ENCODE results near the gene TBC1D2B.
"Not testable (repeated sequence)": the region's sequence is repeated elsewhere in the genome, so short reads cannot be mapped to it uniquely, and the experiment has no call there.

Gene TBC1D2B

GRCh38 chr15:77971875-77972274 lies 105.6 kb downstream of the TBC1D2B start:
- not testable (repeated sequence) for H3K9me3 ChIP-seq (ENCODE audit: low read length); H3K27me3 ChIP-seq (ENCODE audit: control insufficient read depth in 1 of 2, insufficient read depth in 2 of 2, low read length in 2 of 2); H3K9ac ChIP-seq (ENCODE audit: low read length)

GRCh38 chr15:77970813-77971360 lies 106.6 kb downstream of the TBC1D2B start:
- not testable (repeated sequence) for H3K36me3 ChIP-seq (ENCODE audit: insufficient read depth, low read length); H3K9ac ChIP-seq (ENCODE audit: low read length); H3K4me3 ChIP-seq (ENCODE audit: low read depth in 1 of 2, low read length in 2 of 2); H3K9me3 ChIP-seq (ENCODE audit: low read length); H3K27me3 ChIP-seq (ENCODE audit: control insufficient read depth in 1 of 2, insufficient read depth in 2 of 2, low read length in 2 of 2); H3K27ac ChIP-seq (ENCODE audit: low read depth, low read length)
- peaks cover 22% of the 10 kb centered on the region for H3K4me1 ChIP-seq (ENCODE audit: insufficient read depth, low read length)

More at GRCh38 chr15:77971875-77972274, 105.6 kb downstream of the TBC1D2B start:
- H3K4me1 ChIP-seq (ENCODE audit: insufficient read depth, low read length): peaks cover 23% of the 10 kb centered on the region
- H3K27ac ChIP-seq (ENCODE audit: low read depth, low read length); H3K4me3 ChIP-seq (ENCODE audit: low read depth in 1 of 2, low read length in 2 of 2); H3K36me3 ChIP-seq (ENCODE audit: insufficient read depth, low read length): not testable (repeated sequence)

GRCh38 chr15:77969055-77969454 lies 108.5 kb downstream of the TBC1D2B start:
- Histone ChIP-seq H3K9ac (ENCODE audit: low read length) (no peak overlapping the region), H3K4me1 (ENCODE audit: insufficient read depth, low read length) (peaks cover 4% of the 10 kb centered on the region), H3K4me3 (ENCODE audit: low read depth in 1 of 2, low read length in 2 of 2) (no peak overlapping the region), H3K36me3 (ENCODE audit: insufficient read depth, low read length) (no peaks in the 10 kb centered on the region), H3K27me3 (ENCODE audit: control insufficient read depth in 1 of 2, insufficient read depth in 2 of 2, low read length in 2 of 2) (no peaks in the 10 kb centered on the region), H3K27ac (ENCODE audit: low read depth, low read length) (no peak overlapping the region), H3K9me3 (ENCODE audit: low read length) (no peaks in the 10 kb centered on the region)

GRCh38 chr15:77967798-77968197 lies 109.7 kb downstream of the TBC1D2B start:
- Histone ChIP-seq H3K27ac (ENCODE audit: low read depth, low read length) (no peak overlapping the region), H3K36me3 (ENCODE audit: insufficient read depth, low read length) (no peaks in the 10 kb centered on the region), H3K27me3 (ENCODE audit: control insufficient read depth in 1 of 2, insufficient read depth in 2 of 2, low read length in 2 of 2) (no peaks in the 10 kb centered on the region), H3K4me3 (ENCODE audit: low read depth in 1 of 2, low read length in 2 of 2) (no peak overlapping the region), H3K9me3 (ENCODE audit: low read length) (no peaks in the 10 kb centered on the region), H3K4me1 (ENCODE audit: insufficient read depth, low read length) (no peaks in the 10 kb centered on the region), H3K9ac (ENCODE audit: low read length) (no peak overlapping the region)

GRCh38 chr15:77967235-77967615 lies 110.3 kb downstream of the TBC1D2B start:
- not testable (repeated sequence) for H3K9me3 ChIP-seq (ENCODE audit: low read length); H3K27ac ChIP-seq (ENCODE audit: low read depth, low read length); H3K4me3 ChIP-seq (ENCODE audit: low read depth in 1 of 2, low read length in 2 of 2); H3K9ac ChIP-seq (ENCODE audit: low read length); H3K36me3 ChIP-seq (ENCODE audit: insufficient read depth, low read length); H3K27me3 ChIP-seq (ENCODE audit: control insufficient read depth in 1 of 2, insufficient read depth in 2 of 2, low read length in 2 of 2); H3K4me1 ChIP-seq (ENCODE audit: insufficient read depth, low read length)

- Histone ChIP-seq H3K4me1 (ENCODE audit: insufficient read depth, low read length) (no peaks in the 10 kb centered on the region), H3K9ac (ENCODE audit: low read length) (no peak overlapping the region)
Observed at GRCh38 chr15:77966540-77967234, 110.8 kb downstream of the TBC1D2B start.

GRCh38 chr15:77964193-77964592 lies 113.3 kb downstream of the TBC1D2B start:
- H3K27ac ChIP-seq (ENCODE audit: low read depth, low read length): no peak overlapping the region
- no peaks in the 10 kb centered on the region for H3K27me3 ChIP-seq (ENCODE audit: control insufficient read depth in 1 of 2, insufficient read depth in 2 of 2, low read length in 2 of 2)
- no peak overlapping the region for H3K4me3 ChIP-seq (ENCODE audit: low read depth in 1 of 2, low read length in 2 of 2)
- H3K9ac ChIP-seq (ENCODE audit: low read length): no peak overlapping the region
- H3K9me3 ChIP-seq (ENCODE audit: low read length): no peaks in the 10 kb centered on the region
- no peaks in the 10 kb centered on the region for H3K4me1 ChIP-seq (ENCODE audit: insufficient read depth, low read length)
- H3K36me3 ChIP-seq (ENCODE audit: insufficient read depth, low read length): no peaks in the 10 kb centered on the region

More at GRCh38 chr15:77966540-77967234, 110.8 kb downstream of the TBC1D2B start:
- Histone ChIP-seq H3K9me3 (ENCODE audit: low read length) (no peaks in the 10 kb centered on the region), H3K27ac (ENCODE audit: low read depth, low read length) (no peak overlapping the region), H3K36me3 (ENCODE audit: insufficient read depth, low read length) (no peaks in the 10 kb centered on the region), H3K27me3 (ENCODE audit: control insufficient read depth in 1 of 2, insufficient read depth in 2 of 2, low read length in 2 of 2) (no peaks in the 10 kb centered on the region), H3K4me3 (ENCODE audit: low read depth in 1 of 2, low read length in 2 of 2) (no peak overlapping the region)

GRCh38 chr15:77959432-77959879 lies 118.1 kb downstream of the TBC1D2B start:
- no peaks in the 10 kb centered on the region for H3K4me1 ChIP-seq (ENCODE audit: insufficient read depth, low read length)
- no peaks in the 10 kb centered on the region for H3K9me3 ChIP-seq (ENCODE audit: low read length)
- no peaks in the 10 kb centered on the region for H3K36me3 ChIP-seq (ENCODE audit: insufficient read depth, low read length)
- no peak overlapping the region for H3K9ac ChIP-seq (ENCODE audit: low read length)
- peak overlapping the region in 1 of 2 donors; percentile 45 for H3K4me3 ChIP-seq (ENCODE audit: low read depth in 1 of 2, low read length in 2 of 2)
- no peak overlapping the region for H3K27ac ChIP-seq (ENCODE audit: low read depth, low read length)
- no peaks in the 10 kb centered on the region for H3K27me3 ChIP-seq (ENCODE audit: control insufficient read depth in 1 of 2, insufficient read depth in 2 of 2, low read length in 2 of 2)

GRCh38 chr15:77958716-77959431 lies 118.6 kb downstream of the TBC1D2B start:
- H3K36me3 ChIP-seq (ENCODE audit: insufficient read depth, low read length); H3K27ac ChIP-seq (ENCODE audit: low read depth, low read length); H3K4me1 ChIP-seq (ENCODE audit: insufficient read depth, low read length); H3K27me3 ChIP-seq (ENCODE audit: control insufficient read depth in 1 of 2, insufficient read depth in 2 of 2, low read length in 2 of 2); H3K9ac ChIP-seq (ENCODE audit: low read length); H3K9me3 ChIP-seq (ENCODE audit: low read length): not testable (repeated sequence)
- peak overlapping the region in 1 of 2 donors; percentile 45 for H3K4me3 ChIP-seq (ENCODE audit: low read depth in 1 of 2, low read length in 2 of 2)

- not testable (repeated sequence) for H3K27me3 ChIP-seq (ENCODE audit: control insufficient read depth in 1 of 2, insufficient read depth in 2 of 2, low read length in 2 of 2); H3K4me3 ChIP-seq (ENCODE audit: low read depth in 1 of 2, low read length in 2 of 2); H3K4me1 ChIP-seq (ENCODE audit: insufficient read depth, low read length); H3K27ac ChIP-seq (ENCODE audit: low read depth, low read length); H3K9me3 ChIP-seq (ENCODE audit: low read length); H3K9ac ChIP-seq (ENCODE audit: low read length); H3K36me3 ChIP-seq (ENCODE audit: insufficient read depth, low read length)
Observed at GRCh38 chr15:77958021-77958420, 119.5 kb downstream of the TBC1D2B start.

- not testable (repeated sequence) for H3K4me3 ChIP-seq (ENCODE audit: low read depth in 1 of 2, low read length in 2 of 2); H3K36me3 ChIP-seq (ENCODE audit: insufficient read depth, low read length); H3K9ac ChIP-seq (ENCODE audit: low read length); H3K27me3 ChIP-seq (ENCODE audit: control insufficient read depth in 1 of 2, insufficient read depth in 2 of 2, low read length in 2 of 2); H3K27ac ChIP-seq (ENCODE audit: low read depth, low read length); H3K4me1 ChIP-seq (ENCODE audit: insufficient read depth, low read length); H3K9me3 ChIP-seq (ENCODE audit: low read length)
Observed at GRCh38 chr15:77953926-77954325, 123.6 kb downstream of the TBC1D2B start.
